ENCODE data around the gene ATP5MC3.
"Not testable (repeated sequence)": the region's sequence is repeated elsewhere in the genome, so short reads cannot be mapped to it uniquely, and the experiment has no call there.

The ATP5MC3 gene

DNA sequence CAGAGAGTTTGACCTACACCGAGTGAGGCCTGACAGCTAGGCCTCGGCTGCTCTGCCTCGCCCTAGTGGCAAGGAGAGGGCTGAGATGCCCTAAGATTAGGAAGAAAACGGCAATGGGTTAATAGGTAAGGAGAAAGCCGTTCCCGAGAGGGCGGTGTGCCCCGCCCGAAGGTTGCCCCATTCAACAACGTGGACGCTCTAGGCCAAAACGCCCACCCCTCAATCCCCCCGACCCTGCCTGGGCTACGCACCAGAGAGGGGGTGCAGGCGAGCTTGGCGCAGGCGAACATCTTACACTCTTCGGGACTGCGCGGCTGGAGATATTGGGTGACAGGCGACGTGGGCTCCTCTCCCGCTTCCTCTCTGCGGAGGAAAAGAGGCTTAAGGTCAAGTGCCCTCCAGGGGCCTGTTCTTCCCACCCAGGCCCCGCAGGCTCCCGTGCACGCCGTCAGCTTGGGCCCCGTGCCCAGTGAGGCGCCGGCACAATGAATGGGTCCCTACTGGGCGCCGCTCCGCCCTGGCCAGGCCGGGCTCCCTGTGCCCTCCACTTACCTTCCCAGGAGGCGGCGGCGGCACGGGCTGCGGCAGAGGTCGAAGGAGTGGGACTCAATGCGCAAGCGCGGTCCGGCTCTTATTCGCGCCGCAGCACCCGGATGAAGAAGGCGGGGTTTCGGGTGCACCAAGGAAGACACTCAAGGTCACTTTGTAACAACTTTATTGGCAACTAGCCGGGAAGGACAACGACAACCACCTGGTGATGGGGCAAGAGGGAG is at the start of gene ATP5MC3:
TSS of gene ATP5MC3 (minus strand) at position 607 of the 773 bp plus-strand sequence. CDS start at position 290, 317 bp downstream.
- peak; percentile 49 to 93 (median 82) for DNase-seq

DNA sequence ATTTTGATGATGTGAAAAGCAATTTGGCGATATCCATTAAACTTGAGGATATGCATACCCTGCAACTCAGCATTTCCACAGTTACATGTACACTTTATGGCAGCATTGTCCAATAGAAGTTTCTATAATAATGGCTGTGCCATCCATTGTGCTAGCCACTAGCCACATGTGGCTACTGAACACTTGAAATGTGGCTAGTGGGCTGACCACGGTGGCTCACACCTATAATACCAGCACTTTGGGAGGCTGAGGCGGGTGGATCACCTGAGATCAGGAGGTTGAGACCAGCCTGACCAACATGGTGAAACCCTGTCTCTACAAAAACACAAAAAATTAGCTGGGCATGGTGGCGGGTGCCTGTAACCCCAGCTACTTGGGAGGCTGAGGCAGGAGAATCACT is 47.1 kb upstream of the ATP5MC3 start:
- DNase-seq: not testable (repeated sequence)

DNA sequence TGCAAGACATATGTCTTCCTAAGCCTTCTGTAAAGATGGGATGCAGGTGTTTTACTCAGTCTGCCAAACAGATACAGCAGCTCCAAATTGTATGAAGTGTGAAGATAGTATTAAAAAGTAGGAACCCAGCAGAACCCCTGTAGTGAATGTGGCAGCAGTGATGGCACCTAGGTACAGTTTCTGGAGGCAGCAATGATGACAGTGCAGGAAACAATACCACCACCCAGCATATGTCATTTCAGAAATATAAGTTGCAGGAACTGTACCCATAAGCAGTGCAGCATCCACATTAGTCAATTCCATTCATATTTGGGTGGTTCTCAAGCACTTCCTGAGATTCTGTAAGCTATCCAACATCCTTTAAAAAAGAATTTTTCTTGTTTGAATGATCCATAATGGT is 46.7 kb upstream of the ATP5MC3 start:
- DNase-seq: no peak

DNA sequence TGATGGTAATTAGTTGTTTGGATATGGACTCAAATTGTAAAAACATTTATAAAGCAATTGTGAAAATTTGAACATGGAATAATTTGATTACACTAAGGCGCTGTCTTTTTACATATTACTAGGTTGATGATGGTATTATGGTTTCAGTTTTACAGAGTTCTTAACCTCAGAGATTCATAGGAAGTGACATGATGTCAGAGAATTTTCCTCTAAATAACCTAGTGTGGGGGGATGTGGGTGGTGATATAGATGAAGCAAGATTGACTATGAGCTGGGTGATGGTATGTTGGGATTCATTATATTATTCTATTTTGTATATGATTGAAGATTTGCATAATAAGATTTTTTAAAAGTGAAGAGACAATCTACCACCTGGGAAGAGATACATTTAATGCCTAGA is 45.9 kb upstream of the ATP5MC3 start:
- DNase-seq: no peak

DNA sequence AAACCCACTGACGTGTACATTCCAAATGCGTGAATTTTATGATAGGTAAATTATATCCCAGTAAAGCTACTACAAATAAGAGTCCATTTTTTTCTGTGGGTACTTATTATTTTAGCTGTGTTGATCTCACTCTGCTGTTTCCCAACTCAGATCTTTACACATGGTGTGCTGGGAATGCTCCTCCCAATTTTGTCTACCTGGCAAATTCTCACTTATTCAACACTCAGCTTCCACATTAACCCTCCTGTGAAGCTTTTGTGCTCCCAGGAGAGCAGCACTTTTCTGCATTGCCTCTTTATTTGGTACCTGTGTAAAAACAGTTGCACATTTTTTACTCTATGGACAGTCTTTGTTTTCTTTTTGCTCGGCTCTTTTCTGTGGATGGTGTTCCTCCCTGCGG is 38.6 kb upstream of the ATP5MC3 start:
- no peak for DNase-seq

DNA sequence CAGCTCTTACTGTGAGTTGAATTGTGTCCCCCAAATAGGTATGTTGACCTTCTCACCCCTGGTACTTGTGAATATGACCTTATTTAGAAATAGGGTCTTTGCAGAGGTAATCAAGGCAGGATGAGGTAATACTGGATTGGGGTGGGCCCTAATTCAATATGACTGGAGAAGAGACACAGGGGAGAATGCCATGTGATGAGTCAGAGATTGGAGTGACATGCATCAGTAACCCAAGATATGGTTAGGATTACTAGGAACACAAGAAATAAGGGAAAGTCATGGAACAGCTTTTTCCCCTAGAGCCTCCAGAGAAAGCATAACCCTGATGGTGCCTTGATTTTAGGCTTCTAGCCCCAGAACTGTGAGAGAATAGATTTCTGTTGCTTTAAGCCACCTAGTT is 37.0 kb upstream of the ATP5MC3 start:
- no peak for DNase-seq

DNA sequence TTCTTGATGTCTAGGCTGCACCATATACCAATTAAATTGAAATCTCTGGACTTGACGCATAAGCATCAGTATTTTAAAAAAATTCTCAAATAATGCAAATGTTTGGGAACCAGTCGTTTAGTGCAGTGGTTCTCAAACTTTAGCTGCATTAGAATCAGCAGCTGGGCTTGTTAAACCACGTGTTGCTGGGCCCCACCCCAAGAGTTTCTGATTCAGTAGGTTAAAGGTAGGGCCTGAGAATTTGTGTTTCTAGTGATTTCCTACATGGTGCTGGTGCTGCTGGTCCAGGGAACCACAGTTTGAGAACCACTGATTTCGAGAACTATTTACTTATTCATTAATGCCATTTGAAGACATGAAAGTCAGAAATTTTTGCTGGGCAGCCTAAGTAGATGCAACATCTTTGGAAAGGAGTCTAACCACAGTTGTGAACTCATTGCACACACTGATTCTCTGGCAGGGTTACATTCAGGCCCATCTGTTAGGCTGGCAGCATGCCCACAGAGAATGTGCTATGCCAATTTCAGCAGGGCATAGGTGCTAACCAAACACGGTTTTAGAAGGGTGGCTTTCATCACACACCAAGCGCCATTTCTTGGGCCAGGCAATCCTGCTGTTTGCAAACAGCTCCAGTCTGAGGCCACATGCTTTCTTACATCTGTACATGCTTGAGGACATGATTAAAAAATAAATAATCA is 26.4 kb upstream of the ATP5MC3 start:
- DNase-seq: peak in 15 of 56 donors; percentile 0 to 22 (median 2)

DNA sequence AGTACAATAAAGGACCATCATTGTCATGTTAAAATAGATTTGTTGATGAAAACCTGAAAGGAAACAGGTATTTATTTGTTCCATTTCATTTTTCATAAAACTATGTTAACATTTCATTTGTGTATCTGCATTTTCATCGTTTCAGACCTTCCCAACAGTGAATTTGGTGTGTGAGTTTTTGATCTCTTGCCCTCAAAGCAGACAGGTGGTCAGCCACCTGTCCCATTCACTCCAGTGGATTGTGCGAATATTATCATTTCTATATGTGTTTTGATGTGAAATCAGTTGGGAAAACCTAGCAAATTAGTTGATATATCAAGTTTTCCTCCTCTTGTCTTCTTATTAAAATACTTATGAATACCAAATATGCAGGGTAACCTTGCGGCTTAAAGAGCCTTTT is 25.4 kb upstream of the ATP5MC3 start:
- DNase-seq: no peak

DNA sequence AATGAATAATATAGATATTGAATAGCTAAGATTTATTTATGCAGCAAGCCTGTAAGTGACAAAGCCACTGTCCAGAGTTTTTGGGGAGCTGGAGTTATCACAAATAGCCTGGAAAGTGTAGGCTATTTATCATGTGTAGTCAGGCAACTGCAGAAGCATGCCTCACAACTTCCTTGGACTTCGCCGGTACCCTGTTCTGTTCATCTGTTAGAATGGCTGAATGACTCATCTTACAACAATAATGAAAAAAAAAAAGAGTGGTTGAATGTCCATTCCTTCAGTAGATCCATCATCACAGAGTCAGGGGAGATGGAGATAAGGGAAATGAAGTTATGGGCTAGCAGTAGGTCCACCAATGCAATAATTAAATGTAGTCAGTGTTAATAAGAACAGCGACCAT is 24.0 kb upstream of the ATP5MC3 start:
- no peak for DNase-seq

DNA sequence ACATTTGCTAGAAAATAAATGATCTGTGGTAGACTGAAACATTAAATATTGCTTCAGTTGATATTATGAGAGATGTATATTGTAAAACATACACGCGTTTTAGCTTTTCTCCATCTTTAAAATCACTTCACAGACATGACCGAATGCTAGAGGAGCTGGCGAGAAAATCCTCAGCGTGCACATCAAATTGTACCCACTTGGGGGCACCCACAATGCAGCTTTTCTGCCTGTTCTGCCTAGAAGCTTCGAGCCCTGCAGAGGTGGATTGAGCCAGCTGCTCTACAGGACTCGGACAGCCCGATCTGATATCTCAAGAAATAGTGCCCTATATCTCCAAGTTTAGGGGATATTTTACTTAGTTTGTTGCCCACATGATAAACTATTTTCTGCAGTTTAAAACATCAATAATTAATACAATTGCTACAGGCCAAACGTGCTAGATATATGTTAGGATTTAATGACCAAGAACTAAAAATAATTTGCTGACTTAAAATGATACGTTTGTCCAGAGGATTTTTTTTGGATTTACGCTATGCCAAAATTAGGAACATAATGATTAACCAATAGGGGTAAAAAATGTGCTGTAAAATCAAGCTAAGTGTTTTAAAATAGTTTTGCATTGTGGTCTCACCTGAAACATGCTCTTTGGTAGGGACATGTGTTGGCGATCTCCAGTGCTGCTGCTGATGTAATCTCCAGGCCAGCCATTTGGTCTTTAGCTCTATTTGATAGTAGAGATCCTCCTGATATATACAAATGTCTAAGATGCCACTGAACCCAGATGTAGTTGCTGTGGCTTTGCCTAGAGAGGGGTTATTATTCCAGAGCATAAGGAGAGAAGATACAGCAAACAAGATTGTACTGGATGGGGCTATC is 22.3 kb upstream of the ATP5MC3 start:
- peak in 25 of 56 donors; percentile 1 to 63 (median 18) for DNase-seq

DNA sequence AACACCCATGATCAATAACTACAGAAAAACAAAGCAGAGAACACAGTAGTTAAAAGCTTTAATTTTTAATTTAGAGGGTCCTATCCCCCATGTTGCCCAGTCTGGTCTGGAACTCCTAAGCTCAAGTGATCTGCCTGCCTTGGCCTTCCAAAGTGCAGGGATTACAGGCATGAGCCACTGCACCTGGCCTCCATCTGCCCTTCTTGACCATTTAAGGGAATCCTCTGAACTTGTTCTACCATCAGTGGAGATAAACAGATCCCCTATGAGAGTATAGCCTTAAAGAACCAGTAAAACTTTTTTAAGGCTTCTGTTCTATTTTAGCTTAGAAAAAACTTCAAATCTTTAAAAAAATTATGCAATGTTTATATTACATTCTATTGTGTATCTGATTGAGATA is 13.5 kb upstream of the ATP5MC3 start:
- DNase-seq: no peak

DNA sequence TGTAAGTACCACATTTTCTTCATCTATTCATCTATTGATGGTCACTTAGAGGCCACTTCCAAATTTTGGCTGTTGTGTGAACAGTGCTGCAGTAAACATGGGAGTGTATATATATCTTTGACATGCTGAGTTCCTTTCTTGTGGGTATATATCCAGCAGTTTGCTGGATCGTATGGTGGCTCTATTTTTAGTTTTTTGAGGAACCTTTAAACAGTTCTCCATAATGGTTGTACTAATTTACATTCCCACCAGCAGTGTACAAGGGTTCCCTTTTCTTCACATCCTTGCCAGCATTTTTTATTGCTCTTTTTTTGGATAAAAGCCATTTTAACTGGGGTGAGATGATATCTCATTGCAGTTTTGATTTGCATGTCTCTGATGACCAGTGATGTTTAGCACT is 7.3 kb upstream of the ATP5MC3 start:
- DNase-seq: no peak

DNA sequence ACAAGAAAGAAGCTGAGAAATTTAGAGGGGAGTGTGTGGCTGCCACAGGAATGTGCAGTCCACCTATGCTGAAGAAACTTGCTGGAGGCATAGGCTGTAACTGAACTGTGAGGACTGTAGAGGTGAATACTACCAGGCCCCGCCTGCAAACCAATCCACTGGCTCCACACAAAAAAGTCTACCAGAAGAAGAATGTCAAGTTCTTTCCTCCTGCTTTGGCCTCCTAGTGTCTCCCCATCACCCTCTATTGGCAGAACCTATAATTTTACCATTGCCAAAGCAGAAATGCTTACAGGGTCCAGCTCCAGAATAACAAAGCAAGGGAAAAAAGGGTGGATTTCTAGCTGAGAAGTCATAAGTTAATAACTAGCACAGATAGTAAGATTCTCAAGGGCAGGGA is 5.9 kb upstream of the ATP5MC3 start:
- DNase-seq: no peak

DNA sequence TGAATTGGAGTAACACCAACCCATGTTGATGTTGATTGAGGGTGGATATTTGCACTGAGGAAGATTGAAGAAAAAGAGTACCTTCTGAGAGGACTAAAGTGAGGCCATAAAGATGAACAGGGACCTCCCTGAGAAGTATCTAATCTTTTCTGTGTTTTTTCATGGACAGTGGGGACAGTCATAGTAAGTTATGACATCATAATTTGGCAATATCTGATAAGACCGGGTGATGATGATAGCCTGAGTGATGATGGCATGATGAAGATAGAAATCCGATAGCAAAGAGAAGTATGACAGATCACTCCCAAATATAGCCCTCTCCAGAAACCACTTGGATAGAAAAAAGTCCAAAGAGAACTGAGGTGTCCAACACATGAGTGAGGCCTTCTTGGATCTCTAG is 2.2 kb upstream of the ATP5MC3 start:
- no peak for DNase-seq

DNA sequence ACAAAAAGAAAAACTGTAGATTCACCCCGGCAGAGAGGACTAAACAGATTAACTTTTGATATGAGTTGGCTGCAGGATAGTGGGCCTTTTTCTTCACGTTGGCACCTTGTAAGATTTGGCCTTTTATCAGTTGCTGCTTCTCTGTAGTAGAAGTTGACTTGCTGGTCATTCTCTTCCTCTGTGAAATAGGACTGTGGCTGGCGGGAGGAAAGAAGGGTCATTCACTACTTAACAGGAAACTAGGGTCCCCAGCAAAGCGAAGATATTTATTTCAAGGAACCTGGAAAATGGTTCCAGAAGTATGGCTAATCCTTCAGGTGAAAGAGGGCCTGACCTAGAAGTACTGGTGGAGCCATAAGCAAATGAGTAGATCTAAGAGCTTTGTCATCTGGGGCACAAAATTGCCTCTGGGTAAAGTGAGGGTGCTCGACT is 383 bp upstream of the ATP5MC3 start:
- DNase-seq: no peak

DNA sequence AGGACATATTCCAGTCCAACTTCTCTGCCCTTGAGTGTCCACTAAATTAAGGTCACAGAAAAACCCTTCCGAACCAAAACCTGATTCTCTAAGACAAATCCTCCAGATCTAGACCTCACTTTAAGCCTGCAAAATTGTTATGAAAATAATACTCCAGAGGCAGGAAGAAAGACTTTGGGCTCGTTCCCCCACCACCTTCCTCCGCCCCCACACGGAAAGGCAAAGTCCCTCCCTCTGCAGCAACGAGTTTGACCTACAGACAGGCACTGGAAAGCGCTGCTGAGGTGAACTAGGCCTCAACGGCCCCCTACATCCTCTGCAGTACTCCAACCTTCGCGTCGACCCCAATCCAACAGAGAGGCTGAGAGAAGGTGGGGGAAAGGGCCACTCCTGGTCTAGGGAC is 808 bp downstream of the ATP5MC3 start:
- DNase-seq: peak in 19 of 56 donors; percentile 3 to 59 (median 26)

DNA sequence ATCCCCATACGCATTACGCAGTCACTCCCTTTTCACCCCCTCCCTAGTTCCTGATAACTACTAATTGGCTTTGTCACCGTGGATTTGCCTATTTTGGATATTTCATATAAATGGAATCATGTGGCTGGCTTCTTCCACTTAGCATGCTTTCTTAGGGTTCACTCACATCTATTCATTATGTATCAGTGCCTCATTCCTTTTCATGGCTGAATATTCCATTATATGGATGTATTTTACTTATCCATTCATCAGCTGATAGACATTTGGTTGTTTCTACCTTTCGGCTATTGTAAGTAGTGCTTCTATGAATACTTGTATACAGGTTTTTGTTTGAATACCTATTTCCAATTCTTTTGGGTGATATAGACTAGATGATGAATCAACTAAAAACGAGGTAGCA is 4.9 kb downstream of the ATP5MC3 start:
- DNase-seq: no peak

DNA sequence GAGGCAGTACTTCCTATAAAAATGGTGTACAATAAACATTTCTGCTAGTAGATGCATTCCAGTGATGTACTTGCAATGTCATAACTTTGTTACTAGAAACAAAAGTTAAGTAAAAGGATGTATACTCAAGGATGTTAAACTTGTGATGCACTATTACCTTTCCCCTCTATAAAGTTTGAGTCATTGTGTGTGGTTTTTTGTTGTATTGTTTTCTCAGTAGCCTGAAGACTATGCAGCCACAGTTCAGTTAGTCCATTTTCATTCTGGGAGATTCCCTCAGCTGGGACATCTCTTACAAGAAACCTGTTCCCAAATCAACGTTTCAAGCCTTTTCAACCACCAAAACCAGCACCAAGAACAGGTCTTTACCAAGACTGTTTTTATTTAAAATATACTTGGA is 5.6 kb downstream of the ATP5MC3 start:
- DNase-seq: no peak

DNA sequence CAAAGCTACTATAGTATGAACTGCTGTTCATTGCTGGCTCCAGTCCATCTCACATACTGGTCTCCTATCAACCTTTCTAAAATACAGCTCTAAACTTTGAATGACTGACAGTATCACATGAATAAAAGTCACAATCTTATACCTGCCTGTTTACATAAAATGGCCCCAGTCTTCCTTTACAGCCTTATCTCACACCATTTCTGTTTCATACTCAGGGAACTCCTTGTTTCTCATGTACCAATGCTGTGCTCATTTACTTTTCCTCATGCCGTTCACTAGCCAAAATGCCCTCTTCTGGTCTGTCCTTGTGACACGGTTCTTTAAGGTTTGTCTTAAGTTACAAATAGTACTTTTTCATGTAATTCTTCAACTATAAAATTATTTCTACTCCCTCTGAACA is 6.2 kb downstream of the ATP5MC3 start:
- no peak for DNase-seq

DNA sequence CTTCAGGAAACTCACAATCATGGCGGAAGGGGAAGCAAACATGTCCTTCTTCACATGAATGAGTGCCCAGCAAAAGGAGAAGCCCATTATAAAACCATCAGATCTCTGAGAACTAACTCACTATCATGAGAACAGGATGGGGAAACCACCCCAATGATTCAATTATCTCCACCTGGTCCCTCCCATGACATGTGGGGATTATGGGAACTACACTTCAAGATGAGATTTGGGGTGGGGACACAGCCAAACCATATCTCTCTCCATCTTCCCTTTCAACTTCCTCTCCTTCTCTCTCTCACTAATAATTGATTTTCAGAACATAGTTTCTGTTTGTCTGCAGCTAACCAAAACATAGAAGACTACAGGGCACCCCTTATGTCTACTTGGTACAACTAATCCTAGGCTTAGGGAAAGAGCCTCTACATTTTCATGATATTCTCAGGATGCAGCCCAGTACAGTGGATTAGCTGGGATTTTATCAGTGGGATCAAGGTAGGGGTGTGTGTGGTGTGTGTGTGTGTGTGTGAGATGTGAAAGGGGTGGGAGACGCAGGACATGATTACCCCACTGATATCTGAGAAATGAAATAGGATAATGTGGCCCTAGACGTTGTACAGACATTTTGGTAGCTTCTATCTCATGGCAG is 10.7 kb downstream of the ATP5MC3 start:
- no peak for DNase-seq

DNA sequence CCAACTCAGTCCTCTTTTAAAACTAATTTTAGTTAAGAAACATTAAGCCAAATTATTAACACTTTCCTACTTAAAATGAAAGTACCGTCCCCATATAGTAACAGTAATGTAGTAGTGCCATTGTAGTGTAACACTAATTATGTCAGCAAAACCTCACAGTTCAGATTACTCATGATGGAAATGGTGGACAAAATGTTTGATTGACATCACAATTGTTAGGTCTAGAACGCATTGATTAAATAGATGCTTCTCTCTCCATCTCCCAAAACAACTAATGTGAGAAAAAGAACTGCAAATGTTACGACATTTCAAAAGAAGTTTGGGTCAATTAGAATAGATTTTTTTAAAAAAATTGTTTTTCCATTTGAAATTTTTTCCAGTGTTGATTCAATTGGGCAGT is 12.3 kb downstream of the ATP5MC3 start:
- DNase-seq: no peak

DNA sequence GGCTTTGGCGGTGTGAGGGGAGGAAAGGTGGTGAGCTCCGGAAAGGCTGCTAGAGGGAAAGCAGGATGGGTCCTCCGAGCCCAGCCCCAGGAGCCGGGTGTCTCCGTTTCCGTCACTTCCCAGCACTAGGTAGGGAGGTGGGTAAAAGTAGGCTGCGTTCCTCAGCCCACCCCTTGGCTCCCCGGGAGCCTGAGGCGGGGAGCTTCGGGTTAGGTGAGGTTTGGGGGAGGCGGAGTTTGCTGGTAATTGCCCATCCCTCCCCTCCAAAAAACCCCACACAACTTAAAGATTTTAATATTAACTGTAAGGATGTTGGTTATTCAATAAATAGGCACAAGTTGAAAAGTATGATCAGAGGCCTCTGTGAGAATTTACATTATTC is 13.0 kb downstream of the ATP5MC3 start:
- no peak for DNase-seq

Data from amygdala (tissue), 56 donors.